Immature natural killer cell (primary cell): ENCODE data around the gene GRIK1. TPM values are rescaled to one million over a fixed set of nuclear protein-coding genes. Genes with fewer than 3 reads are reported as not detected.

Experiments used
- DNase-seq, 3 donors: peaks; one replicate each; pipeline ENCODE4 v3.0.0; 2022; ENCODE audit warnings: mixed read lengths in 1 of 3
- H3K27ac Mint-ChIP-seq, 6 donors: one replicate each; pipeline ENCODE4 v1.8.0; 2020; ENCODE audit warnings: mixed read lengths in 6 of 6, mild to moderate bottlenecking in 5 of 6, inconsistent platforms in 4 of 6, moderate library complexity in 3 of 6
- H3K27me3 Mint-ChIP-seq, 3 donors: one replicate each; pipeline ENCODE4 v1.8.0; 2020 to 2021; ENCODE audit warnings: low read depth in 3 of 3, mild to moderate bottlenecking in 3 of 3, mixed read lengths in 3 of 3, moderate library complexity in 3 of 3, inconsistent platforms in 1 of 3
- H3K36me3 Mint-ChIP-seq, 3 donors: one replicate each; pipeline ENCODE4 v1.8.0; 2020; ENCODE audit warnings: mixed read lengths in 3 of 3, inconsistent platforms in 2 of 3, mild to moderate bottlenecking in 2 of 3
- H3K4me1 Mint-ChIP-seq, 2 donors: one replicate each; pipeline ENCODE4 v1.8.0; 2020; ENCODE audit warnings: inconsistent platforms in 2 of 2, mild to moderate bottlenecking in 2 of 2, mixed read lengths in 2 of 2, moderate library complexity in 1 of 2
- H3K4me3 Mint-ChIP-seq, 5 donors: one replicate each; pipeline ENCODE4 v1.8.0; 2020; ENCODE audit warnings: mild to moderate bottlenecking in 5 of 5, mixed read lengths in 5 of 5, inconsistent platforms in 3 of 5, moderate library complexity in 3 of 5
- H3K9me3 Mint-ChIP-seq, 6 donors: one replicate each; pipeline ENCODE4 v1.8.0; 2020; ENCODE audit warnings: mild to moderate bottlenecking in 6 of 6, mixed read lengths in 6 of 6, inconsistent platforms in 4 of 6, moderate library complexity in 3 of 6
- polyA plus RNA-seq, 3 donors: library from polyadenylated mRNA; unstranded; fragments of 300-500 nt; fragmentation: Illumina TruSeq; gene quantifications; one replicate each; pipeline ENCODE4 v1.2.3, GENCODE V29; 2021

The GRIK1 gene
- polyA plus RNA-seq, 3 donors from 2014 or later = not detected

DNA sequence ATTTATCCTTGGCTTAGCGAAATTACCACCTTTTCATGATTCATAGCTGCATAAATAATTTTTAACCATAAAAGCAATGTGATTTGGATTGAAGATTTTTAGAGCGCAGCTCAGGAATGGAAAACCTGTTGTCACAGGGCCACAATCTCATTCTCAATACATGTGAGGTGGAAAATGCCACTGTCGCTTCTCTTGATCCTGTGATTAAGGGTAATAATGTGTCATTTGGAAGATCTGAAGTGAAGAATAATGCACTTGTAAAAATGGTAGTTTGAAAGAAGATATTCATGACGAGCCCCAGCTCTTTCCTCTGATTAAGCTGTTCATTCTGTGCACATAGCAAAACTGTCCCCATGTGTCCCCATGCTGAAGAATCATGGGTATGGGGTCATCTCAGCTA, 410.7 kb downstream of the GRIK1 start:
- H3K27ac Mint-ChIP-seq = no peak overlapping the region
- peaks cover 13 to 21% (median 19%) of the 10 kb centered on the region in 3 donors for H3K36me3 Mint-ChIP-seq
- no peak for DNase-seq
- peaks cover 13 to 31% (median 21%) of the 10 kb centered on the region in 6 donors for H3K9me3 Mint-ChIP-seq
- H3K4me3 Mint-ChIP-seq = no peak overlapping the region
- peaks cover 0 to 2% (median 0%) of the 10 kb centered on the region in 3 donors for H3K27me3 Mint-ChIP-seq
- H3K4me1 Mint-ChIP-seq = no peaks in the 10 kb centered on the region

DNA sequence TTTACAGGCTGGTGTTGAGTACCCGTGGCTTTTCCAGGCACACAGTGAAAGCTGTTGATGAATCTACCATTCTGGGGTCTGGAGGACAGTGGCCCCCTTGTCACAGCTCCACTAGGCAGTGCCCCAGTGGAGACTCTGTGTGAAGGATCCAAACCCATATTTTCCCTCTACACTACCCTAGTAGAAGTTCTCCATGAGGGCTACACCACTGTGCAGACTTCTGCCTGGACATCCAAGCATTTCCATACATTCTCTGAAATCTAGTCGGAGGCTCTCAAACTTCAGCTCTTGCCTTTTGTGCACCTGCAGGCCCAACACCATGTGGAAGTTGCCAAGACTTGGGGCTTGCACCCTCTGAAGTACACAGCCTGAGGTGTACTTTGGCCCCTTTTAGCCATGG, 413.3 kb downstream of the GRIK1 start:
- Mint-ChIP-seq H3K27me3 (peaks cover 0 to 2% (median 0%) of the 10 kb centered on the region in 3 donors), H3K9me3 (peaks cover 11 to 35% (median 22%) of the 10 kb centered on the region in 6 donors), H3K36me3 (peaks cover 9 to 22% (median 17%) of the 10 kb centered on the region in 3 donors), H3K27ac (no peak overlapping the region), H3K4me3 (no peak overlapping the region), H3K4me1 (no peaks in the 10 kb centered on the region)
- no peak for DNase-seq

DNA sequence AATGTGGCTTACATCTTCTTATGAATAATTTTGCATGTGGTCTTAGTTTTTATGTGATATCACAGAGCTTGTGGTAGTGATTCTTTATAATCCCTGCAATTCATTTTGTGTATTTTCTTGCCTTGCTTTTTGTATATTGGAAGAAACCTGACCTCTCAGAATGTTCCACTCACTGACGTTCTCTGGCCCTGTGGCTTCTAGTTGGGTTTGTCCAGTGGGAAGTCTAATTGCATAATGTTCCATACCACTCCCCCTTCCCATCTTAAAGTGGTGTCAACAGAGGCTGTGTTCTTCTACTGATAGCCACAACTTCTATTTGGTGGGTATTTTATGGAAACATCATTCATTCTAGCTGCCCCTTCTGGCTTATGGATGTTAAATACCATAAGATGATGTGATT, 415.7 kb downstream of the GRIK1 start:
- no peaks in the 10 kb centered on the region for H3K27me3 Mint-ChIP-seq
- H3K36me3 Mint-ChIP-seq = peaks cover 6 to 19% (median 14%) of the 10 kb centered on the region in 3 donors
- no peak overlapping the region for H3K27ac Mint-ChIP-seq

DNA sequence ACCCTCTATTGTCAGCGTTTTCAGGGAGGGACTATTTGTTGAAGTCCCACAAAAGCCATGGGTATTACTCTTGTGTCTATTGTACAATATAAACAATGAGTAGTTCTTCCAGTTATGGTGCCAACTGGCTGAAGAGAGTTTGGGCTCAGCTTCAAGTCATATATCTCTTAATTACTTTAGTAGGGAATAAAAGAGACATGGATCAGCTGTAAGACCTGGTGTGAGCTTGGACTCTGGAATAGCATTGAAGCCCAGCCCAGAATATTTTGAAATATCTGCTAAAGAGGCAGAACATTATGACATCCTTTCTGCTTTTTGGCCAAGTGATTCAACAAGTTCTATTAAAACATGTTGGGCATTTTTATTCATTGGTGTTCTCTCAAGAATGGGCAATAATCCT, 416.1 kb downstream of the GRIK1 start:
- H3K27ac Mint-ChIP-seq = no peak overlapping the region
- peaks cover 11 to 34% (median 22%) of the 10 kb centered on the region in 6 donors for H3K9me3 Mint-ChIP-seq
- H3K4me1 Mint-ChIP-seq = no peaks in the 10 kb centered on the region
- H3K27me3 Mint-ChIP-seq = no peaks in the 10 kb centered on the region
- H3K36me3 Mint-ChIP-seq = peaks cover 6 to 19% (median 14%) of the 10 kb centered on the region in 3 donors
- no peak overlapping the region for H3K4me3 Mint-ChIP-seq
- no peak for DNase-seq

More for the DNA sequence above, 415.7 kb downstream of the GRIK1 start:
- no peak for DNase-seq
- Mint-ChIP-seq H3K9me3 (peaks cover 11 to 35% (median 22%) of the 10 kb centered on the region in 6 donors), H3K4me1 (no peaks in the 10 kb centered on the region), H3K4me3 (no peak overlapping the region)

DNA sequence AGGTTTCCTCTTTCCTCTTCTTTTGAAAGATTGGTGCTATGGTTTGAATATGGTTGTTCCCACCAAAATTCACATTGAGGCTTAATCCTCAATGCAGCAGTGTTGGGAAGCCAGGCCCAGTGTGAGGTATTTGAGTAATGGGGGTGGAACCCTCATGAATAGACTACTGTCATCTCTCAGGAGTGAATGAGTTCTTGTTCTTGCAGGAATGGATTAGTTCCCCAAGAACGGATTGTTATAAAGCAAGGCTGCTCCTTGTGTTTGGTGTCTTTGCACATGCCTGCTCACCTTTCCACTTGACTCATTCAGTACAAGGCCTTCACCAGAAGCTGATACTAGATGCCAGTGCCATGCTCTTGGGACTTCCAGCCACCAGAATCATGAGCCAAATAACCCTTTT, 417.9 kb downstream of the GRIK1 start:
- no peak overlapping the region for H3K4me3 Mint-ChIP-seq
- DNase-seq = no peak
- H3K9me3 Mint-ChIP-seq = peaks cover 7 to 22% (median 15%) of the 10 kb centered on the region in 6 donors
- H3K4me1 Mint-ChIP-seq = no peaks in the 10 kb centered on the region
- no peaks in the 10 kb centered on the region for H3K27me3 Mint-ChIP-seq
- no peak overlapping the region for H3K27ac Mint-ChIP-seq
- H3K36me3 Mint-ChIP-seq = peaks cover 6 to 14% (median 8%) of the 10 kb centered on the region in 3 donors

DNA sequence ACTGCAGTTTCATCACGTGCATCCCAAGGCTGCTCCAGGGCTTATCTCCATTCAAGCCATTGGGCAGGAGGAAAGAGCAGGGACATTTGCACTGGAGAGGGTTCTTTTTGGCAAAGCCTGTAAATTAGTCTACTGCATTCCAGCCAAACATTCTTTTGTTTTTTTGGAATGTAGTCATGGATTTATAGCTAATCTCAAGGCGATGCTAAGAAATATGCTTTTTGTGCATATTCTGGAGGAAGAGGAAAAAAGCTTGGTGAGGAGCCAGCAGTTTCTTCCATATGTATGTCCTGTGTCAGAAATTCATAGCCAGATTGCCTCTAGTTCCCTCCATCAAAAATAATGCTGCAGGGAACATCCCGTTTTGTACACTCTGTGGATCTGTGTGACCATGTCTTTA, 419.6 kb downstream of the GRIK1 start:
- Mint-ChIP-seq H3K27ac (no peak overlapping the region), H3K9me3 (peaks cover 0 to 7% (median 4%) of the 10 kb centered on the region in 6 donors), H3K4me1 (no peaks in the 10 kb centered on the region), H3K36me3 (peaks cover under 1 to 12% (median 10%) of the 10 kb centered on the region in 3 donors), H3K4me3 (no peak overlapping the region), H3K27me3 (no peaks in the 10 kb centered on the region)
- no peak for DNase-seq

DNA sequence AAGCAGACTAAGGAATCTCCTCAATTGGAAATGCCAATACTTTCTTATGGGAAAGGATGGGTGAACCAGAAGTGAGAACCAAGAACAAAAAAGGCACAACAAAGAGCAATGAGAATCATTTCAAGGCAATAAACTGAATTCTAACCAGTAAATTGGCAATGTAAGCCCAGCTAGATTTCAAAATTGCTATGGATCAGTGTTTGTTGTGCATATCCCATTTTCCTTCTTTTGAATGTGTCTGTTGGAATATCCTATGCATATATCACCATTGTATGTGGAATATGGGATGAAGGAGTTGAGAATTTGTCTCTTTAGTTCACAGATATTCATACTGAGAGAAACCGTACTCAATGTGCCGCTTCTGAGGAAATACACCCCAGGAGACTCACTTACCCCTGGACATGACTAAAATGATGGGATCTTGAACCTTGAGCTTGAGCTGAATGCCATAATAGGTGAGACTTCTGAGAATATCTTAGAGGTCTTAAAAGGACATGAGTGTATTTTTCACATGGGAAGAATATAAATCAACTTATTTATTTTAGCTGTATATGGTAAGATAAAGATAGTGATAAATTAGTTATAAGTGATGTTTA, 425.0 kb downstream of the GRIK1 start:
- Mint-ChIP-seq H3K4me3 (no peak overlapping the region), H3K36me3 (peaks cover 3 to 18% (median 15%) of the 10 kb centered on the region in 3 donors), H3K9me3 (peaks cover 4 to 22% (median 9%) of the 10 kb centered on the region in 6 donors)

DNA sequence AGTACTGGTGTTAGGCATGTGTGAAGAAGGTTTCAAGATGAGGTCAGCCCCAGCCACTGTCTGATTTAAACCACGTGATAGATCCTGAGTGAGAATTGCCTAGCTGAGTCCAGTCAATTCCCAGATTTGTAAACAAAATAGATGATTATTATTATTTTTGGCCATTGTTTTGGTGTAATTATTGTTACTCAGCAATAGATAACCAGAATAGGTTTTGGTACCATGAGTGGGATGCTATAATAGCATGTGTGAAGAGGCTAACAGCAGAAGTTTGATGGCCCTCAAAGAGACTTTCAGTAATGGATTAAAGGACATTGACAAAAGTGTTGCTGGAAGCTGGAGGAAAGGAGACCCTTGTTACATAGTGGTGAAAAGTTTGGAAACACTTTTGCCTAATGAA, 426.3 kb downstream of the GRIK1 start:
- Mint-ChIP-seq H3K36me3 (peaks cover 3 to 20% (median 15%) of the 10 kb centered on the region in 3 donors), H3K4me1 (no peaks in the 10 kb centered on the region), H3K9me3 (peaks cover 4 to 22% (median 9%) of the 10 kb centered on the region in 6 donors), H3K4me3 (no peak overlapping the region), H3K27me3 (peaks cover 0 to 2% (median 0%) of the 10 kb centered on the region in 3 donors), H3K27ac (no peak overlapping the region)
- DNase-seq = no peak

More for the DNA sequence above, 425.0 kb downstream of the GRIK1 start:
- Mint-ChIP-seq H3K27ac (no peak overlapping the region), H3K27me3 (peaks cover 0 to 2% (median 0%) of the 10 kb centered on the region in 3 donors), H3K4me1 (no peaks in the 10 kb centered on the region)
- no peak for DNase-seq

DNA sequence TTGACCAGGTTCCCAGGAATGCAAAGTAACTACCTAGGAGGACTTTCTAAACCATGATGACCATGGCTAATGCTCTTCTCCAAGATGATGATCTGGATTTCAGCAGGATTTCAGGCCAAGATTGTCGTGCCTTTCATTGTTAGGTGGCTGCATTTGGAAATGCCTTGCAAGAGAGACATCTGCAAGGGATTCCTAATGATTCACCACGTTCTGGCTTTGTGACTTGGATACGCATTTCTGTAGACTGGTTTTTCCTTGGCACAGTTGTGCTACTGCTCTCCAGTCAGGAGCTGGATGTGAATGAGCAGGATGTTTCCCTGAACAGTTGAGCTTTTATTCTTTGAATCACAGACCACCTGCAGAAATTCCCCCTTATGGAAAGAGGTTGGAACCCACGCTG, 428.7 kb downstream of the GRIK1 start:
- no peaks in the 10 kb centered on the region for H3K4me1 Mint-ChIP-seq
- H3K36me3 Mint-ChIP-seq = peaks cover 3 to 20% (median 15%) of the 10 kb centered on the region in 3 donors
- no peak for DNase-seq
- peaks cover 0 to 2% (median 0%) of the 10 kb centered on the region in 3 donors for H3K27me3 Mint-ChIP-seq
- H3K4me3 Mint-ChIP-seq = no peak overlapping the region
- no peak overlapping the region for H3K27ac Mint-ChIP-seq
- peaks cover 4 to 22% (median 9%) of the 10 kb centered on the region in 6 donors for H3K9me3 Mint-ChIP-seq

DNA sequence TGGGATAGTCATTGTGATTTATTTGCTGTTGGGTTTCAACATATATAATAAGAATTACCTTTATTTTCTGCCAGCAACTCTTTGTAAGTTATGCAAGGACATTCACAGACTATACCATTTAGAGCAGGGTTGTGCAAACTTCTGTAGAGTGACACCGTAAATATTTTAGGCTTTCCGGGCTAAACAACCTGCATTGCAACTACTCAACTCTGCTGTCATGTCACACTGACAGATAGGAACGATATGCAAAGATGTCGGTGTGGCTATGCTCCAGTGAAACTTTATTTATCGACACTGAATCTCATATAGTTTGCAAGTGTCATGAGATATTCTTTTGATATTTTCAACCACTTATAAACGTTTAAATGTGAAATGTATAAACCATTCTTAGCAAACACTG, 430.7 kb downstream of the GRIK1 start:
- H3K27ac Mint-ChIP-seq = no peak overlapping the region
- H3K4me3 Mint-ChIP-seq = no peak overlapping the region
- no peaks in the 10 kb centered on the region for H3K27me3 Mint-ChIP-seq
- no peaks in the 10 kb centered on the region for H3K4me1 Mint-ChIP-seq
- DNase-seq = no peak
- H3K36me3 Mint-ChIP-seq = peaks cover 3 to 14% (median 13%) of the 10 kb centered on the region in 3 donors
- H3K9me3 Mint-ChIP-seq = peaks cover under 1 to 11% (median 7%) of the 10 kb centered on the region in 6 donors

DNA sequence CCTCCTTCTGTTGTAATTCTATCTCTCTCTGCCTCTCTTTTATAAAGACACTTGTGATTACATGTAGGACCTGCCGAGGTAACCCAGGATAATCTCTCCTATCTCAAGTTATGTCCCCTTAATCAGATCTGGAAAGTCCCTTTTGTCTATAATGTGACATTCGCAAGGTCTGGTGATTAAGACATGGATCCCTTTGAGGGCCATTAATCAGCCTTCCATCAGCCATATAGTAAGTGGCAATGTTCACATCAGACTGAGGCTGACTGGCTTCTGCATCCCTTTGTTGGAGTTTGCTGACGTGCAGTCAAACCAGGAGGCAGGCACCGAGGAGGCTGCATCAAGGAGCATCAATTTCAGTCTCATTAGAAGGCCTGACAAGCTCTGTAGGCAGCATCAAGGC, 431.5 kb downstream of the GRIK1 start:
- Mint-ChIP-seq H3K27ac (no peak overlapping the region), H3K4me1 (no peaks in the 10 kb centered on the region), H3K9me3 (peaks cover 0 to 4% (median 1%) of the 10 kb centered on the region in 6 donors), H3K27me3 (no peaks in the 10 kb centered on the region), H3K4me3 (no peak overlapping the region), H3K36me3 (peaks cover 3 to 21% (median 16%) of the 10 kb centered on the region in 3 donors)
- no peak for DNase-seq

DNA sequence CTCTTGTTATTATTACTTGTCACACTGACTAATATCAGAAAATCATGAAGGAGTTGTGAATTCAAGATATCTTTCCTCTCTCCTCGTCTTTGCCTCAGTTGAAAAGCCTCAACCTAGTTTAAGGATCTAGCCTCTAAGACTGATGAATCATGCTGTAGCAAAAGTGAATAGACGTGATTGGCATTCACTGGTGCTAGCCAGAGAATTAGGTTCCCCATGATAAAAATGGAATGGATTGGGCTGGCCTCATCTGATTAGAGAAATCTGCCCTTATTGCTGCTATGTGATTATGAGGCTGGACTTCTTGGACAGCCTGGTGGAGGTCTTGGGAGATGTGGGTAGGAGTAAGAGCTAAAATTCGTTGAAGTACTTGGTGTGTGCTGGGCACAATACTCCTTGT, 432.8 kb downstream of the GRIK1 start:
- H3K27me3 Mint-ChIP-seq = no peaks in the 10 kb centered on the region
- H3K4me1 Mint-ChIP-seq = no peaks in the 10 kb centered on the region
- peaks cover 0 to under 1% (median 0%) of the 10 kb centered on the region in 6 donors for H3K9me3 Mint-ChIP-seq
- H3K36me3 Mint-ChIP-seq = peaks cover 3 to 23% (median 13%) of the 10 kb centered on the region in 3 donors
- no peak for DNase-seq
- H3K4me3 Mint-ChIP-seq = no peak overlapping the region
- no peak overlapping the region for H3K27ac Mint-ChIP-seq

DNA sequence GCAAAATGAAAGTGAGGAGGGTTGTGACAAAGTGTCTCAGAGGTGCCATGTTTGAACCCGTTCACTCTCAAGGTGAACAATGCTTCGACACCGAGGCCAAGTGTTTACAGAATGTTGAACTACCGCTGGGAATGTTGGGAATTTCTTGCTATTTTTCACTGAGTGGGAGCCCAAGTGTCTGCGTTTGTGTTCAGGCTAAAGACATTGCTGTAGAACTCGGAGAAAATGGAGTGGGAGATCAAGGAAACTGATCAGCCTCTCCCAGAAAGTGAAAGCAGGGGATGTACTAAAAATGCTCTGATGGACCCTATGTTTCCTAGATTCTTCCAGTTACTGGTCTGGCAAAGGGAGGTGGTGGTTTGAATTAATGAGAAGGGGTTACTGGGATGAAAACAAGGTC, 433.6 kb downstream of the GRIK1 start:
- Mint-ChIP-seq H3K27ac (no peak overlapping the region), H3K4me3 (no peak overlapping the region), H3K36me3 (peaks cover 3 to 28% (median 16%) of the 10 kb centered on the region in 3 donors), H3K9me3 (no peaks in the 10 kb centered on the region), H3K27me3 (no peaks in the 10 kb centered on the region), H3K4me1 (no peaks in the 10 kb centered on the region)
- DNase-seq = no peak

DNA sequence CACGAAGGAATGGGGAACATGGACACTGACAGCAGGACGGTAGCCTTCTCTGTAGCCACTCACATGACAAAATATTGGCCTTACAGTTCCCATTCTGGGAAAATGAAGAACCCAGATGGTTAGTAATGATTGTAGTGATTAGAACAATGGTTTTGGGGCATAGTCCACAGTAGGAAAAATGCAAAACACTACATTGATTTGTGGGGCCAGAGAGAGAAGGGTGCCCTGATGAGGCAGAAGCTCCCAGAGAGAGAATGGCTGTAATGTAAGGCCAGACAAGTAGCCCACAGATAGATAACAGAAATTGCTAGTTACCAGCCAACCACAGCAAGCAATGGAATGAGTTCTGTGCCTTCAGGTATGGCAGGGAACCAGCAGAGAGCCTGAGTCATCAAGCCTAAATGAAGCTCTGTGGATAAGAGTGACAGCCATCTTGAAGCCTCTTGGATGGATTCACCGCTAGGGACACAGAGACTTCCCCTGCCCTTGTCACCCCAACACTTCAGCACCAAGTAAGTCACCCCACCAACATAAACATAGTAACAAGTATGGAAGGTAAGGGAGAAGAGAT, 435.0 kb downstream of the GRIK1 start:
- Mint-ChIP-seq H3K27me3 (no peaks in the 10 kb centered on the region), H3K36me3 (peaks cover 0 to 26% (median 16%) of the 10 kb centered on the region in 3 donors), H3K27ac (no peak overlapping the region), H3K9me3 (no peaks in the 10 kb centered on the region), H3K4me1 (no peaks in the 10 kb centered on the region), H3K4me3 (no peak overlapping the region)
- DNase-seq = no peak
